WTC11 (cell line): ENCODE data around the gene RDH8.

ENCODE experiments used
- ATF6 ChIP-seq: sonication (generic); formaldehyde crosslinking; IDR thresholded peaks from 2 replicates; pipeline ENCODE4 v1.8.1; 2023; ENCODE audit warnings: mild to moderate bottlenecking, missing genetic modification reagents
- CTCF ChIP-seq: fragments of 200-600 bp; IDR thresholded peaks from 2 replicates; pipeline ENCODE4 v1.8.0; 2022; ENCODE audit warnings: antibody characterized with exemption
- HMGXB4 ChIP-seq: sonication (generic); formaldehyde crosslinking; IDR thresholded peaks from 2 replicates; pipeline ENCODE4 v1.8.1; 2023; ENCODE audit warnings: mild to moderate bottlenecking, moderate library complexity, missing genetic modification reagents

- TF ChIP-seq CTCF (no peak), ATF6 (CRISPR knock-in tag) (no peak), HMGXB4 (no peak)
Measured at GRCh38 chr19:10008184-10008765, 5.0 kb upstream of the RDH8 start.
